ENCODE measurements around the gene PARPBP. TPM values are rescaled to one million over a fixed set of nuclear protein-coding genes. Genes with fewer than 3 reads are reported as not detected.
"Not testable (repeated sequence)": the region's sequence is repeated elsewhere in the genome, so short reads cannot be mapped to it uniquely, and the experiment has no call there.

The PARPBP gene
- total RNA-seq (2014; rRNA removed; shearing (Covaris generic)) (32.9 and 48.8 TPM in 2 replicates), total RNA-seq (2022) (48.3 and 49.8 TPM in 2 replicates), Bru-seq, nascent RNA (percentile 90 among the genes with signal in this experiment), BruChase-seq, experiment 1, labeled RNA remaining after a 6-hour chase (percentile 82 among the genes with signal in this experiment), BruChase-seq, experiment 2, labeled RNA remaining after a 2-hour chase (percentile 88 among the genes with signal in this experiment)
- long read RNA-seq, transcript PARPBP-202 (5 exons, 835 nt) = minor isoform, 6 of 143 reads
- long read RNA-seq, transcript PARPBP-203 (11 exons, 1,916 nt) = minor isoform, 5 of 143 reads
- long read RNA-seq, transcript PARPBP-201 (11 exons, 3,014 nt) = major isoform, 32 of 143 reads
- long read RNA-seq, partial matches to known transcripts = 15 of 143 reads
- long read RNA-seq, other reads (novel, unspliced or antisense) = 83 of 143 reads

- CTCF ChIA-PET (ENCODE audit: unreplicated experiment) = interaction anchor here (0.5 to 0.6 kb wide), 2 partner anchors 24 to 347 kb away, joined by 3 to 4 read pairs; no protein-coding TSS in a partner anchor
- intact Hi-C loops (cut with micrococcal nuclease; ENCODE audit: unreplicated experiment) = loop anchor here (2.0 kb wide), 2 partner anchors 57 to 183 kb away; no protein-coding TSS in a partner anchor
Measured at GRCh38 chr12:102119674-102120563, at the start of gene PARPBP, which contains the start of gene NUP37. Gene PARPBP, plus strand, starts transcription at chr12:102120183. Its CDS starts 3,706 bp downstream, at chr12:102123889. Gene NUP37, minus strand, starts transcription at chr12:102120114. Its CDS starts 1,596 bp downstream, at chr12:102118518.

GRCh38 chr12:102072092-102072491 lies 47.9 kb upstream of the PARPBP start:
- intact Hi-C loops (cut with micrococcal nuclease; ENCODE audit: unreplicated experiment); H3K79me2 ChIP-seq (ENCODE audit: insufficient read depth, low read depth, low read length); CTCF ChIA-PET (ENCODE audit: unreplicated experiment); H3K9me3 ChIP-seq (ENCODE audit: low read length); BruUV-seq (replicated peaks); DNase-seq (ENCODE audit: low spot score); H3K4me3 ChIP-seq (ENCODE audit: low read depth, low read length, poor library complexity, severe bottlenecking); POLR2A ChIA-PET; H3K27ac ChIP-seq (ENCODE audit: low read depth, low read length, poor library complexity, severe bottlenecking); H3K4me2 ChIP-seq (ENCODE audit: low read length); H2AFZ ChIP-seq (ENCODE audit: low read length); H3K9me2 ChIP-seq (ENCODE audit: insufficient read depth, low read length); H3K4me1 ChIP-seq (ENCODE audit: insufficient read depth, low read length, poor library complexity, severe bottlenecking); H4K20me1 ChIP-seq (ENCODE audit: insufficient read depth, low read length): not testable (repeated sequence)
- H3K36me3 ChIP-seq (ENCODE audit: insufficient read depth, low read length) = peaks cover 37% of the 10 kb centered on the region

More at GRCh38 chr12:102119674-102120563, at the start of gene PARPBP, which contains the start of gene NUP37:
- no peaks in the 10 kb centered on the region for H3K9me3 ChIP-seq (ENCODE audit: low read length)
- no peaks in the 10 kb centered on the region for H3K9me2 ChIP-seq (ENCODE audit: insufficient read depth, low read length)
- H3K79me2 ChIP-seq (ENCODE audit: insufficient read depth, low read depth, low read length) = peaks cover 60% of the 10 kb centered on the region
- peaks cover 65% of the 10 kb centered on the region for H3K36me3 ChIP-seq (ENCODE audit: insufficient read depth, low read length)
- POLR2A ChIA-PET = interaction anchor here (0.6 to 1.3 kb wide), 8 partner anchors 15 to 1514 kb away, joined by 3 to 4 read pairs (median 3); no protein-coding TSS in a partner anchor
- DNase-seq (ENCODE audit: low spot score) = peak; percentile 93
- H3K27ac ChIP-seq (ENCODE audit: low read depth, low read length, poor library complexity, severe bottlenecking) = peak within 1 kb of the TSS; percentile 81
- BruUV-seq (replicated peaks) = no TSS peak
- H4K20me1 ChIP-seq (ENCODE audit: insufficient read depth, low read length) = no peaks in the 10 kb centered on the region
- peak within 1 kb of the TSS; percentile 87 for H3K4me2 ChIP-seq (ENCODE audit: low read length)
- peak within 1 kb of the TSS; percentile 84 for H2AFZ ChIP-seq (ENCODE audit: low read length)
- peaks cover 31% of the 10 kb centered on the region for H3K4me1 ChIP-seq (ENCODE audit: insufficient read depth, low read length, poor library complexity, severe bottlenecking)
- no peak for TF ChIP-seq EZH2phosphoT487 (IDR thresholded peaks at IDR 0.05; ENCODE audit: borderline replicate concordance, low read depth, low read length)
- peak within 1 kb of the TSS; percentile 98 for H3K4me3 ChIP-seq (ENCODE audit: low read depth, low read length, poor library complexity, severe bottlenecking)

DNA sequence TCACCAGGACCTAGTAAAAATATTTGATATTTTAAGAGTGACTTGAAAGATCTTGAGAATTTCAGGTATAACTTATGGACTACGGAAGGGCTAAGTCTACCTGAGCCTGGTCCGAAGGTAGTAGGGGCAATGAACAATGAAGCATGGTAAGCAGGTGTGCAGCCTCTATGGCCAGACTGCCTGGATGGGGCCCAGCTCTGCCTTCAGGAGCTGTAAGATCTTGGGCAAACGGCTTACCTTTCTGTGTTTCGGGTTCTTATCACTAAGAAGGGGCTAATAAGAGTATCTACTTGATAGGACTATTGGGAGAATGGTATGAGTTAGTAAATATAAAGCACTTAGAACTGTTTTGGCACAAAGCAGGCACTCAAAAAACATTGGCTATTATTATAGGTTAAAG lies 39.1 kb upstream of the PARPBP start:
- Histone ChIP-seq H3K9me3 (ENCODE audit: low read length) (no peaks in the 10 kb centered on the region), H4K20me1 (ENCODE audit: insufficient read depth, low read length) (no peaks in the 10 kb centered on the region), H3K4me3 (ENCODE audit: low read depth, low read length, poor library complexity, severe bottlenecking) (no peak overlapping the region), H3K9me2 (ENCODE audit: insufficient read depth, low read length) (no peaks in the 10 kb centered on the region), H3K4me1 (ENCODE audit: insufficient read depth, low read length, poor library complexity, severe bottlenecking) (no peaks in the 10 kb centered on the region), H3K27ac (ENCODE audit: low read depth, low read length, poor library complexity, severe bottlenecking) (no peak overlapping the region), H3K79me2 (ENCODE audit: insufficient read depth, low read depth, low read length) (no peaks in the 10 kb centered on the region), H3K36me3 (ENCODE audit: insufficient read depth, low read length) (peaks cover 80% of the 10 kb centered on the region), H3K4me2 (ENCODE audit: low read length) (no peak overlapping the region), H2AFZ (ENCODE audit: low read length) (no peak overlapping the region)
- ChIA-PET POLR2A (interaction anchor here (0.7 to 1.0 kb wide), 2 partner anchors 9 to 11 kb away, joined by 3 read pairs; no protein-coding TSS in a partner anchor), CTCF (ENCODE audit: unreplicated experiment) (no interaction called here)
- no peak for DNase-seq (ENCODE audit: low spot score)
- TF ChIP-seq, protein P1, sequence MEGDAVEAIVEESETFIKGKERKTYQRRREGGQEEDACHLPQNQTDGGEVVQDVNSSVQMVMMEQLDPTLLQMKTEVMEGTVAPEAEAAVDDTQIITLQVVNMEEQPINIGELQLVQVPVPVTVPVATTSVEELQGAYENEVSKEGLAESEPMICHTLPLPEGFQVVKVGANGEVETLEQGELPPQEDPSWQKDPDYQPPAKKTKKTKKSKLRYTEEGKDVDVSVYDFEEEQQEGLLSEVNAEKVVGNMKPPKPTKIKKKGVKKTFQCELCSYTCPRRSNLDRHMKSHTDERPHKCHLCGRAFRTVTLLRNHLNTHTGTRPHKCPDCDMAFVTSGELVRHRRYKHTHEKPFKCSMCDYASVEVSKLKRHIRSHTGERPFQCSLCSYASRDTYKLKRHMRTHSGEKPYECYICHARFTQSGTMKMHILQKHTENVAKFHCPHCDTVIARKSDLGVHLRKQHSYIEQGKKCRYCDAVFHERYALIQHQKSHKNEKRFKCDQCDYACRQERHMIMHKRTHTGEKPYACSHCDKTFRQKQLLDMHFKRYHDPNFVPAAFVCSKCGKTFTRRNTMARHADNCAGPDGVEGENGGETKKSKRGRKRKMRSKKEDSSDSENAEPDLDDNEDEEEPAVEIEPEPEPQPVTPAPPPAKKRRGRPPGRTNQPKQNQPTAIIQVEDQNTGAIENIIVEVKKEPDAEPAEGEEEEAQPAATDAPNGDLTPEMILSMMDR (conservative IDR thresholded peaks at IDR 0.05; ENCODE audit: low read length) = no peak
- TF ChIP-seq EZH2phosphoT487 (IDR thresholded peaks at IDR 0.05; ENCODE audit: borderline replicate concordance, low read depth, low read length) = no peak
- no TSS peak for BruUV-seq (replicated peaks)
- intact Hi-C loops (cut with micrococcal nuclease; ENCODE audit: unreplicated experiment) = no loop called here

- H2AFZ ChIP-seq (ENCODE audit: low read length); H3K4me2 ChIP-seq (ENCODE audit: low read length); intact Hi-C loops (cut with micrococcal nuclease; ENCODE audit: unreplicated experiment); H3K4me3 ChIP-seq (ENCODE audit: low read depth, low read length, poor library complexity, severe bottlenecking); H3K4me1 ChIP-seq (ENCODE audit: insufficient read depth, low read length, poor library complexity, severe bottlenecking); H3K27ac ChIP-seq (ENCODE audit: low read depth, low read length, poor library complexity, severe bottlenecking); BruUV-seq (replicated peaks); DNase-seq (ENCODE audit: low spot score); H4K20me1 ChIP-seq (ENCODE audit: insufficient read depth, low read length); CTCF ChIA-PET (ENCODE audit: unreplicated experiment); H3K9me3 ChIP-seq (ENCODE audit: low read length); H3K79me2 ChIP-seq (ENCODE audit: insufficient read depth, low read depth, low read length); H3K9me2 ChIP-seq (ENCODE audit: insufficient read depth, low read length): not testable (repeated sequence)
- POLR2A ChIA-PET = interaction anchor here (0.6 to 1.0 kb wide), 3 partner anchors 8 to 708 kb away, joined by 3 read pairs; no protein-coding TSS in a partner anchor
- H3K36me3 ChIP-seq (ENCODE audit: insufficient read depth, low read length) = peaks cover 42% of the 10 kb centered on the region
Measured at GRCh38 chr12:102089228-102089835, 30.7 kb upstream of the PARPBP start.
